ENCODE data around the gene KHDC4. TPM values are rescaled to one million over a fixed set of nuclear protein-coding genes. Genes with fewer than 3 reads are reported as not detected.

Gene KHDC4
- total RNA-seq (2022) (99.3 and 107 TPM in 2 replicates), Bru-seq, nascent RNA (percentile 97 among the genes with signal in this experiment), BruChase-seq, experiment 1, labeled RNA remaining after a 6-hour chase (percentile 93 among the genes with signal in this experiment), BruChase-seq, experiment 2, labeled RNA remaining after a 2-hour chase (percentile 95 among the genes with signal in this experiment)
- long read RNA-seq, full-length matches to known transcripts: 10 of 29 reads
- long read RNA-seq, partial matches to known transcripts: 4 of 29 reads
- long read RNA-seq, other reads (novel, unspliced or antisense): 15 of 29 reads

DNA sequence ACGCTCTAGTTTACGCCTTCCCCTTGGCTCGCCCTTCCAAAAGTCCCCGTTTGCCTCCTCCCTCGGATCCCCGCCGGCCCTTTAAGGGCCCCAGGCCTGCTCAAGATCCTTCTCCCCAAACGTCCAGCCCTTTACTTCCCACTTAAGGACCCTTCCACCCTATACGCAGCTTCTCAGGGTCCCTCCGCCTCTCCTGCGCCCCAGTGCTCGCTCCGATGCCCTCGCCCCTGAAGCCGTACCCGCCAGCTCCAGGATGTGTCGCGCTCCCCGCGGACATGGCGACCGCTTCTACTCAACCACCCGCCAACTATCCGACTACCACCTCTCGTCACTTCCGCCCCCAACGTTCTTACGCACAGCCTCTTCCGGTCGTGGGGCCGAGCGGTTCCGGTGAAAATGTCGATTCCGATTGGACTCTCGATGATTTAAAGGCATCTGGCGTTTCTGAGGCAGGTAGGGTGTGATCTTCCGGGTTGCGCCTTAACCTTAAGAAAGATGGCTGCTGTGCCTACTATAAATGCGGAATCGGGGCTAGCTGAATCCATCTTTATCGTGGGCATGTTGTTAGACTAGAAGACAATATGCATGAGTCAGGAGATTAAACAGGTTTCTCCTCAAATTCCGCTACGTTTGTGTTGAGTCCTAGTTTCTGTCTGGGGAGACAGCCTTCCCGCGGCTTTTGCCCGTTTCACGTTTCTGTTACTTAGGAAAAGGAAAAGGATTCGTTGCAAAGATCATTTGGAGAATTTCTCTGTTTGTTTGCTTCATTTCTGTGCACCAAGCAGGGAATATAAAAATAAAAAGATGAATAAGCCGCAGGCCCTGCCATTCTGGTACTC is at the start of gene KHDC4:
Gene KHDC4 (minus strand): TSS at position 317 of the 839 bp plus-strand sequence. CDS start 40 bp downstream, at position 277.
- no peaks in the 10 kb centered on the region for H3K27me3 Mint-ChIP-seq (ENCODE audit: unreplicated experiment)
- no TSS peak for BruUV-seq (replicated peaks)
- TF ChIP-seq, protein P1, sequence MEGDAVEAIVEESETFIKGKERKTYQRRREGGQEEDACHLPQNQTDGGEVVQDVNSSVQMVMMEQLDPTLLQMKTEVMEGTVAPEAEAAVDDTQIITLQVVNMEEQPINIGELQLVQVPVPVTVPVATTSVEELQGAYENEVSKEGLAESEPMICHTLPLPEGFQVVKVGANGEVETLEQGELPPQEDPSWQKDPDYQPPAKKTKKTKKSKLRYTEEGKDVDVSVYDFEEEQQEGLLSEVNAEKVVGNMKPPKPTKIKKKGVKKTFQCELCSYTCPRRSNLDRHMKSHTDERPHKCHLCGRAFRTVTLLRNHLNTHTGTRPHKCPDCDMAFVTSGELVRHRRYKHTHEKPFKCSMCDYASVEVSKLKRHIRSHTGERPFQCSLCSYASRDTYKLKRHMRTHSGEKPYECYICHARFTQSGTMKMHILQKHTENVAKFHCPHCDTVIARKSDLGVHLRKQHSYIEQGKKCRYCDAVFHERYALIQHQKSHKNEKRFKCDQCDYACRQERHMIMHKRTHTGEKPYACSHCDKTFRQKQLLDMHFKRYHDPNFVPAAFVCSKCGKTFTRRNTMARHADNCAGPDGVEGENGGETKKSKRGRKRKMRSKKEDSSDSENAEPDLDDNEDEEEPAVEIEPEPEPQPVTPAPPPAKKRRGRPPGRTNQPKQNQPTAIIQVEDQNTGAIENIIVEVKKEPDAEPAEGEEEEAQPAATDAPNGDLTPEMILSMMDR (IDR thresholded peaks at IDR 0.05; ENCODE audit: unreplicated experiment): no peak
- H3K4me1 Mint-ChIP-seq (ENCODE audit: low read depth, unreplicated experiment): peaks cover 19% of the 10 kb centered on the region
- CTCF ChIA-PET: interaction anchor here (0.6 to 0.9 kb wide), 5 partner anchors 12 to 44 kb away, joined by 3 to 4 read pairs (median 3); partner anchors contain the start of gene ARHGEF2
- intact Hi-C loops (cut with micrococcal nuclease; ENCODE audit: unreplicated experiment): no loop called here
- DNase-seq: peak; percentile 96
- H3K27ac Mint-ChIP-seq (ENCODE audit: unreplicated experiment): no peak within 1 kb of the TSS
- H3K36me3 Mint-ChIP-seq (ENCODE audit: insufficient read depth, unreplicated experiment): no peaks in the 10 kb centered on the region
- no peaks in the 10 kb centered on the region for H3K9me3 Mint-ChIP-seq (ENCODE audit: low read depth, unreplicated experiment)
- H3K4me3 Mint-ChIP-seq (ENCODE audit: low read depth, unreplicated experiment): no peak within 1 kb of the TSS

DNA sequence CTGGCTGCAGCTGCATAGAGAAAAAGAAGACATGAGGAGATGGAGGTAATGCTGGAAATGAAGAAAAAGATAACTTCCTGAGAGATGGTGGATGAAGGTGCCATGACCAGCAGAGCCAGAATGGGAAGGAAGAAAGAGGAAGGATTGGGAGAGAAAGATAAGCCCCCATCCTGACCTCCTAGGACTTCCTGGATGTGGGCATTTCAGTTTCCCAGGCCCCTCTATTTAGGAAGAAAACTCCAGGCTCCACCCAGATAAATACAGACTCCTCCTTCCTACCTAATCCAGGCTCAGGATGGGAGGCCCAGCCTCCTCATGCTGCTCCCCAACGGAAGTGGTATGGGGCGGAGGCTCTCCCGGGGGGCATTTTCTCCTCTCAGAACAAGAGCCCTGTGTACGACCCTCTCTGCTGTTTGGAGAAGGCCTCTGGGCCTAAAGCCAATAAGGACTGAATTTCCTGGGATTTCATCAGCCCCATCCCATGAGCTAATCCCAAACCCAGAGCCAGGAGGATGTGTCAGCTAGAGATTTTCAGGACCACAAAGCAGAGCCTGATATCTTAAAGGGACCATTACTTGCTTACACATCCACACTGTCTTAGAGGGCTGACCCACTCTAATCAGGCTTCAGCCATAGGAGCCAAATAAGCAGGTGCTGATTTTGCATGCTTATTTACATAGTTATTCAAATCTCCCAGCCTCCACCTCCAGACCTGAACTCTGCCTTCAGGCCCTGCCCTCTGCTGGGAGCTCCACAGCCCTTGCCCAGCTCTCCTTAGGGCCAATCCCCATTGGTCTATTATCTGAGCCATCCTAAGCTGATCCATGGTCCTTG is 49.2 kb upstream of the KHDC4 start:
- Mint-ChIP-seq H3K27ac (ENCODE audit: unreplicated experiment) (peak overlapping the region; percentile 84), H3K9me3 (ENCODE audit: low read depth, unreplicated experiment) (peaks cover 4% of the 10 kb centered on the region), H3K4me1 (ENCODE audit: low read depth, unreplicated experiment) (peaks cover 61% of the 10 kb centered on the region), H3K27me3 (ENCODE audit: unreplicated experiment) (no peaks in the 10 kb centered on the region), H3K4me3 (ENCODE audit: low read depth, unreplicated experiment) (peak overlapping the region; percentile 43), H3K36me3 (ENCODE audit: insufficient read depth, unreplicated experiment) (peaks cover 52% of the 10 kb centered on the region)
- CTCF ChIA-PET: interaction anchor here (0.5 to 1.3 kb wide), 6 partner anchors 21 to 256 kb away, joined by 3 to 7 read pairs (median 4); no protein-coding TSS in a partner anchor
- peak; percentile 54 for DNase-seq
- no TSS peak for BruUV-seq (replicated peaks)
- intact Hi-C loops (cut with micrococcal nuclease; ENCODE audit: unreplicated experiment): loop anchor here (1.0 kb wide), 1 partner anchor 43 kb away; no protein-coding TSS in a partner anchor
- TF ChIP-seq, protein P1 (IDR thresholded peaks at IDR 0.05; ENCODE audit: unreplicated experiment): no peak

DNA sequence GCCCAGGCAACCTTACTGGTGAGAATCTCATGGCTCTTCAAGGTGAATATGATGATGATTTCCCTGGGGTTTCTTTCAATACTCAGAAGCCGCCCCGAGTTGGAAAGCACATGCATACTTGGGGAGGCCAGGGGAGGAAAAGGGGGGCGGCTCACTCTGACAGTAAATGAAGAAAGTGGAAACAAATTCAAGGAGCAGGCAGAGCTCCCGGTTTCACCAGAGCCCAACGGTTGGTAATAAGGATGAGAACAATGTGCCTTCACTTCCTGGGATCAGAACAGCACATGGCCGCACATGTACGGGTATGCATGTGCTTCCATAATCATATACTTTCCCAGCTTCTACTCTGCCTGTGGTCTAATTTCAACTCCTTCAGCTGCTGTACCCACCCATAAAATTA is 47.9 kb upstream of the KHDC4 start:
- no peaks in the 10 kb centered on the region for H3K9me3 Mint-ChIP-seq (ENCODE audit: low read depth, unreplicated experiment)
- peaks cover 62% of the 10 kb centered on the region for H3K4me1 Mint-ChIP-seq (ENCODE audit: low read depth, unreplicated experiment)
- no peak for DNase-seq
- intact Hi-C loops (cut with micrococcal nuclease; ENCODE audit: unreplicated experiment): no loop called here
- H3K36me3 Mint-ChIP-seq (ENCODE audit: insufficient read depth, unreplicated experiment): peaks cover 65% of the 10 kb centered on the region
- H3K27ac Mint-ChIP-seq (ENCODE audit: unreplicated experiment): peak overlapping the region; percentile 84
- H3K27me3 Mint-ChIP-seq (ENCODE audit: unreplicated experiment): no peaks in the 10 kb centered on the region
- CTCF ChIA-PET: no interaction called here
- peak overlapping the region; percentile 78 for H3K4me3 Mint-ChIP-seq (ENCODE audit: low read depth, unreplicated experiment)
- TF ChIP-seq, protein P1 (IDR thresholded peaks at IDR 0.05; ENCODE audit: unreplicated experiment): no peak
- no TSS peak for BruUV-seq (replicated peaks)
